MV-4-11 (cell line): Measurements from ENCODE around the gene GREB1.

Source experiments
- DNase-seq: peaks from one replicate; lab custom pipeline; 2025; lab: John Stamatoyannopoulos, UW

Gene GREB1

DNA sequence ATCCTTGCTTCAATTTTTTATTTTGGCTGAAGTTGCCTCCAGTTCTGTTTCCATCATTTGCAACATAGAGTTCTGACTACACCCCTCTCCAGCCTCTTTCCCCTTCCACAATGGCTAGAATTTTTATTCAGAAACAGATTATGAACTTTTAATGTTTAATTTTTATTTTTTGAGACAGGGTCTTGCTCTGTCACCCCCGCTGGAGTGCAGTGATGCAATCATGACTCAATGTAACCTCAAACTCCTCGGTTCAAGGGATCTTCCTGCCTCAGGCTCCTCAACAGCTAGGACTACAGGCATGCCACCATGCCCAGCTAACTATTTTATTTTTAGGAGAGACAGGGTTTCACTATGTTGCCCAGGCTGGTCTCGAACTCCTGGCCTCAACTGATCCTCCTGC, 133.3 kb downstream of the GREB1 start:
- DNase-seq: no peak

DNA sequence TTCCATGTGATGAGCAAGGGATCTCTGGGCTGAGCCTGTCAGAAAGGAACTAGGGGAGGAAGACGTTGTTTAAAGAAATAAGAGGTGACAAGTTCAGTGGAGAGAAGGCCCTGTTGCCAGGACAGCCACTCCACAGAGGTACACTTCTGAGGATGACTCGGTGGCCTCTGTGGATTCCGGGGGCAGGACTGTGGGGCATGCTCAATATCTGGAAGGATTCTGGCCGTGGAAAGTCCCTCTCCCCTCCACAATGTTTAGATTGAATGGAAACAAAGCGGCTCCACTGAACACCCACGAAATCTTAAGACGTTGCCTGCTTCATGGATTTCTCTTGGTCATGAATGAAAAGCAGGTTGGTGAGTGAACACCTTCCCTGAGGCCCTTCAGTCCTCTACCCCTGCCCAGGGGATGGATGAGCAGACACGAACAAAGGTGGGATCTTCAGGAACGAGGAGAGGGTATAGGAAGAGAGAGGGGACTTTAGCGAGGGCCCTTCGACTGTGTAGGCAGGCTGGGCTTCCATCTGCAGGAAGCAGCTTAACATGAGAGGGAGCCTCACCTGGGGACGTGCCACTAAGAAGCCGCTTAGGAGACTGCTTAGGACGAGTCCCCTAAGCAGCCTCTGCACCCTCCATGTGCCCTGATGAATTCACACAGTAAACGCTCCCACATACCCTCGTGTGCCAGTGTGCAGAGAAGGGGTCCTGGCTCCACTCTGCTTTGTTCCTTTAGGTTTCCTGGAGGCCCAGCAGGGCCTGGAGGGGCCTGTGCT, 134.2 kb downstream of the GREB1 start:
- DNase-seq: no peak

DNA sequence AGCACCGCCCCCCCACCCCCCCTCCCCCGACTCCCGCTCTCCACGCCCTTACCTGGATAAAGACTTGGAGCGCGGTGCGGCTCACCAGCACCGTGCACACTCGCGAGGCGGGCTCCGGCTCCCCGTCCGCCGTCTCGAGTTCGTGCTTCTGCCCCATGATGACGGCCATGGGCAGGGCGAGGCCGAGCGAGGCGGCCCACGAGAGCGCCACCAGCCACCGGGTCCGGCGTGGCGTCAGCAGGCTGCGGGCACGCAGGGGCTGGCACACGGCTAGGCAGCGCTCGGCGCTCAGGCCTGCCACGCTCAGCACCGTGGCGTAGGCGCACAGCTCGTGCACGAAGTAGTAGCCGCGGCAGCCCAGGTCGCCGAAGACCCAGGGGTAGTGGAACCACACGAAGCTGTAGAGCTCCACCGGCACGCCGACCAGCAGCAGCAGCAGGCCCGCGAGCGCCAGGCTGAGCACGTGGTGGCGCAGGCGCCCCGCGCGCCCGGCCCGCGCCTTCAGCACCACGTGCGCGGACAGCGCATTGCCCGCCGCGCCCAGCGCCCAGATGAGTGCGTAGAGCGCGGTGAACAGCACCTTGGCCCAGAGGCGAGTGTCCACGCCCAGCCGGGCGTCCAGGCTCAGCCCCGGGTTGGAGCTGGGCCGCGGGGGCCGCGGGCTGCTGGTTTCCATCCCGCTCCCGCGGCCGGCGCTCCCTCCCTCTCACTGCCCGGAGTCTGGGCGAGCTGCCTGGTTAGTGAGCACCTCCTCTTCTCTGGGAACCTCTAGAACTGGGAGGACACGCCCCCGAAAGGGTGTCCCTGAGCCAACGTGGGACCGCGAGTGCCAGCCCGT, 135.8 kb downstream of the GREB1 start, which contains the start of gene NTSR2:
NTSR2 (minus strand) TSS at position 742 of the 838 bp plus-strand sequence; CDS start at position 676, 66 bp downstream.
- DNase-seq: no peak

DNA sequence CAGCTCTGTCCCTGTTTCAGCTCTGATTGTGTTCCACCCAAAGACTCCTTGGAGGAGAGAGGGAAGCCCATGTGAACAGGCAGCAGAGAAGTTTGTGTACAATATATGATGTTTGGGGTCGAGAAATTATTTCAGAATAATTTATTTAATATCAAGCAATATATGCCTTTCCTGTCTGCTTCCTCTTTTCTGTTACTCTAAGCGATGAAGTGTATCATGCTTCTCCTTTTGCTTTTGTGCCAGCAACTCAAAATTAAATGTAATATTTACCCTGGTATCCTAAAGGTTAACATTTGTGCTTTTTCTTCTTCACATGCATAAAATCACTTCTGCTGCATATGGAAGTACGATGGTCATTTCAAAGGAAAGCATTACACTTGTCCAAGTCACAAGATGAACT, 138.6 kb downstream of the GREB1 start:
- no peak for DNase-seq

DNA sequence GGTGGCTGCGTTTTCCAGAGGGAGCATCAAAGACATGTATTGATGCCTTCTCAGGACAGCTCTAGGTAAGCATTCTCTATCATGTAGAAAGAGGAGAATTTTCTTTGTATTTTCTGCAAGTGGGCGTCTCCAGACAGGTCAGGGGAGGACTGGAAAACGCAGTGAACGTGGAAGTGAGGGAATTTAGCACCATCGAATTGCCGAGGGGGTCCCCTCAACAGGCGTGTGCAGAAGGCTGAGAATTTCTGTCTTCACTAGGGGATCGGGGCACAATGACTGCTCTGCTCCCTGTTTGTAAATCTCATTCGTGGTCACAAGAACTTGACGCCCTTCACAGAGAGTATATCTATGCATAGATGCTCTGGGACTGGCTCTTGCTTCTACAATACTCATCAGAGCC, 141.1 kb downstream of the GREB1 start:
- DNase-seq: no peak

DNA sequence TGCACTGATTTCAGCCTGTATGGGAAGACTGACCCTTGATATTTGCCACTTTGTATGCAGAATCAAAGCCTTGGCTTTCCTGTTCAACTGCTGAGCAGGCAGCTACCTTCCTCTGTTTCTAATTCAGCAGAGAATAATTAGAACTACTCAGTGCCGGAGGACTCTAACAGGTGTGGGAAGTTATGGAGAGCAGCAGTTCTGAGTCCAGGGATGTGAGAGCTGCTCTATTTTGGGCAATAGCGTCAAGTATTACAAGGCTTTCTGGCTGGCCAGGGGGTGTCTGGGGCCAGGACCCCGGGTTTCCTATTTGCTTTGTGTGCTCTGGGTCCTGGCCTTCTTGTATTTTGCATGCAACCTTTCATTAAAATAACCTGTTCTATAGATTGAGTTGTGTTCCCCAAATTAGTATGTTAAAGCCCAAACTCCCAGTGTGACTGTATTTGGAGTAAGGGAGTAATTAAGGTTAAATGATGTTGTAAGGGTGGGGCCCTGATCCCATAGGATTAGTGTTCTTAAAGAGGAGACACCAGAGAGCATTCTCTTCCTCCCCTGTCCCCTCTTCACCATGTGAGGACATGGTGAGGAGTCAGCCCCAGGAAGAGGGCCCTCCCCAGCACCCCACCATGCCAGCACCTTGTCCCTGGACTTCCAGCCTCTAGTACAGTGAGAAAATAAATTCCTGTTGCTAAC, 141.7 kb downstream of the GREB1 start:
- no peak for DNase-seq

DNA sequence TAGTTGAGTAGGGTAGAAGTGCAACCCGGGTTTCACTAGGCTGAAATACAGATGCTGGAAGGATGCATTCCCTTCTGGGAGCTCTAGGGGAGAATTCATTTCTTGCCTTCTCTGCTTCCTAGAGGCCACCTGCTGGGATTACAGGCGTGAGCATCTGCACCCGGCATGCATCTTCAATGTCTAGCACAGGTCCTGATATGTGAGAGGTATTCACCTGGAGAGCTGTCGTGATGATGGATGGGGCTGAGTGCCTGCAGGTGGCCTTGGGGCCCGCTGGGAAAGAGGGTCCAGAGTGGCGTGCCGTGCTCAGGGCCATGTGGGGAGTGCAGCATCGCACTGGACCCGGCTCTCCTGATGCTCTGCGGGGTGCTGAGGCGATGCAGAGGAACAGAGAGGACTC, 142.8 kb downstream of the GREB1 start:
- DNase-seq: no peak

DNA sequence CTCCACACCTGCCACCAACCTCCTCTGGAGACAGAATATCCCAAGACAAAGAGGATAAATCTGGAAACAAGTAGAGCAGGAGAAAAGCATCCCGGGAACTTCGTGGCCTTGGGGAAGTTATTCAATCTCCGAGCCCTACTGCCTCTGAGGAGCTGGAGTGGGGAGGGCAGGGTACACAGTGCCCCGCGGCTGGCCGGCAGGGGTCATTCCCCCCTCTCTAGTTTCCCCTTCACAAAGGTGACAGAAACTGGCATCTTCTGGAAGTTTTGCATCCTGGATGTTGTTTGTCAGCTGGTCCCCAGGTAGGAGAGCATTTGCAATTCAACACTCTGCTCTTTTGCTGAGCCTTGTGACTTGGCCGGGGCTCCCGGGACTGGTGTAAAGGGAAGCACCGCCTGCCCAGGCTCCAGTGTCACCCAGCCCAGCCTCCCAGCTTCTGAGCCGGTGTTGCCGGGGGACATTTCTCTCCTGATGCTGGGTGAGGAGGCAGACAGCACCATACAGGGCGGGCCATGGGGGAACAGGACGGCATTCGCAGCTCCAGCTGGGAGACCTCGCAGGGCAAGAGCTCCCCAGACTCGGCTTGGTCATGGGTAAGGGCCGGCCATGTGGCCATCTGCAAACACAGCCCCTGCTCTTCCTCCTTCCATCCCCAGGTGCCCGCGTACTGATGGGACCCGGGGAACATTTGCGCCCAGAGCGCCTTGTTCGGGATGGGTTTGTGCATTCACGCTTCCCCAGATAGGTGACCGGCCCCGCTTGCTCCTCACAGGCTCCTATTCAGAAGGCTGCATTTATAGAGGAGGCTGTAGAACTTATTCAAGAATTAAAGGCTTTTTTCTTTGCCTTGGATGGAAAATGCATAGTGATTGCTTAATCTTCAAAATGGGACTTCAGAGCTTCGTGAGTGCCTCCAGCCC, 143.6 kb downstream of the GREB1 start:
- no peak for DNase-seq

DNA sequence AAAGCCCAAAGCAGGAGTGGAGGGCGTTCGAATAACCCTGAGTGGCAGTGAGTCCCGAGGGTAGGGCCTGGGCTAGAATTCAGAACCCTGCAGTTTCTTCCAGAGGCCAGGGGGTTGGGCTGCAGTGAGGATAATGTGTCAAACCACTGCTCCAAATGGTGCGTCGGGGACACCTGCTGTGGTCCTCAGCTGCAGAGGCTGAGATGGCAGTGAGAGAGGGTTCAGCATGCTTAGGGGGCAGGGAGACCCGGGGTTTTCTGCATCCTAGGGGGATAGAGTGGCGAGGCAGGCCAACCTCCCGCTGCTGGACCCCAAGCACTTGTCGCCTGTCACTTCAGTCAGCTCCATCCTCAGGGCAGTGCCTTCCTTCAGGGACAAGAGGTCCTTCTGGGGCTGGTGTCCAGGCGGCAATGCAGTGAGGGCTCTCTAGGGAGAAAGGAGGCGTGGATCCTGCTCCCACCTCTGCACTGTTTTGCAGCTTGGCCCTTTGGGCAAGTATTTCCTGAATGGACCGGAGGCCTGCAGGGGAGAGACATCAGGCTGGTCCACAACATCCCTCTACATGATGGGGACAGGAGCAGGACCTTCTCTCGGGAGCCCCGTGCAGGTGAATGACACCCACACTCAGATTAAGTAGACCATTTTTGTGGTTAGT, 144.6 kb downstream of the GREB1 start:
- DNase-seq: no peak

DNA sequence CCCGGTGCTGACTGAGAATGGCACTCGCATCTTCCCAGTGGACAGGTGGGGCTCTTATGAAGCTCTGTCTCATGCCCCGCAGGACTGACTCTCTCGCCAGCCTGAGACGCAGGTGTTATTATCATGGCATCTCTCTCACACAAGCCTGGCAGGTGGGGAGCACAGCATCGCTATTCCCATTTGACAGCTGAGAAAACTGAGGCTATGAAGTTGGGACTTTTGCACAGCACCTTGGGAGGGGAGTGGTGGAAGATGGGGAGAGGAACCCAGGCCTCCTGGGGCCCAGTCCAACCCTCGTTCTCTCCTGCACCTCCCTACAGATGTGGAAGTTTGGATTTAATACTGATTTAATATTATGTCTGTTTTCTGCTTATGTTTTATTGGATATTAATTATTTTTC, 145.2 kb downstream of the GREB1 start:
- DNase-seq: no peak

DNA sequence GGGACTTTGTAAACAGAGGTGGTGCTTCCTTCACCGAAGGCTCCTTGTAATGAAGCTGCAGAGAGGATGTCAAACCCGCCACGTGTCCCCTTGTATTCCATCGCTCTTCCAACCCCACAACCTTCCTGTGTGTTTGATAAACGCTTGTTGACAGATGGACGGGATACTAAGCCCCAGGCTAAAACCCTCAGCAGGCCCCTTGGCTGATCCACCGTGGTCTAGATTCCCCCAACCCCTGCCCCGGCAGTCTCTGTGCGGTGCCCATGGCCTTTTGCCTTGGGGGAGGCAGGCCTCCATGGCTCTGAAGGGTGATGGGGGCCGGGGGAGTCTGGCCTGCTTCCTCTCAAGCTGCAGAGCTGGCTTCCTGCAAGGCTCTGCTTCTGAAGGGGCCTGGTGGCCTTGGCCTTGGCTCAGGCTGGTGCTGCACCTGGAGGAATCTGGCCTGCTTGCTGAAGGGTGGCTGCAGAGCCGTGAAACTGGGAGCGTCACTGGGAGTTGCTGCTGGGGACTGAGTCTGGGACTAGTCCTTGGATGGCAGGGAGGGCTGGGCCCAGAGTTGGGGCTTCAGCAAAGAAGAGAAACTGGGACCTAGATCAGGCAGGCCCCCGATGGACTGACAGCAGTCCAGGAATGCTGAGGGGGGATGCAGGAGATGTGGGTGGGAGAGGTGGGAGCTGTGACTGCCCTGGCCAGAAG, 145.8 kb downstream of the GREB1 start:
- DNase-seq: no peak

DNA sequence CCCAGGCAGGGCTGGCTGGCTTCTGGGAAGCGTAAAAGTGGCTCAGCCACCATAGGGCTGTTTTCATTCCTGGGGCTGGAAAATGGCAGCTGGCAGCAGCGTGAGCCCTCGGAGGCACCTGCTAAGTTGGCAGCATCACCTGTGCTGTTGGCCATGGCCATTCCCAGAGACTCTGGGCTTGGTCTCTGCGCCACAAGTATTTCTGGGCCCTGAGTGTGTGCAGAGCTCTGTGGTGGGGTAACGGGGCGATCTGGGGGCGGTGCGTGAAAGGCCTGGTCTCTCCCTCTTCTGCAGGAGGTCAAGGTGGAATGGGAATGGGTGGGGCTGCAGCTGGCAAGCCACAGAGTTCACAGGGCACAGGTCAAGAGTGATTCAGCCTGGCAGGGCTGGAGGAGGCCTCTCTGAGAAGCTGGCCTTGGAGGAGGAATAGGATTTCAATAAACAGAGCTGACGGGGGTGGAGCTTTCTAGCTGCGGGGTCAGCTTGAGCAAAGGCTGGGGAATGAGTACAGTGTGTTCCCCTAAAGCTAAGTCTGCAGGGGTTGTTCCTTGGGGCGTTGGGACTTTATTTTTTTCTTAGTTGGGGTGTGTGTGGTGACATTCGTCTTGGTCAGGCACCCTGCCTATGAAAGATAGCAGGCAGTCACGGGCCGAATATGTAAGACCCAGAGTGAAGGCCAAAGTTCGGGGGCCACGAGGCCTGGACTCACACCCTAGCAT, 146.5 kb downstream of the GREB1 start:
- no peak for DNase-seq

DNA sequence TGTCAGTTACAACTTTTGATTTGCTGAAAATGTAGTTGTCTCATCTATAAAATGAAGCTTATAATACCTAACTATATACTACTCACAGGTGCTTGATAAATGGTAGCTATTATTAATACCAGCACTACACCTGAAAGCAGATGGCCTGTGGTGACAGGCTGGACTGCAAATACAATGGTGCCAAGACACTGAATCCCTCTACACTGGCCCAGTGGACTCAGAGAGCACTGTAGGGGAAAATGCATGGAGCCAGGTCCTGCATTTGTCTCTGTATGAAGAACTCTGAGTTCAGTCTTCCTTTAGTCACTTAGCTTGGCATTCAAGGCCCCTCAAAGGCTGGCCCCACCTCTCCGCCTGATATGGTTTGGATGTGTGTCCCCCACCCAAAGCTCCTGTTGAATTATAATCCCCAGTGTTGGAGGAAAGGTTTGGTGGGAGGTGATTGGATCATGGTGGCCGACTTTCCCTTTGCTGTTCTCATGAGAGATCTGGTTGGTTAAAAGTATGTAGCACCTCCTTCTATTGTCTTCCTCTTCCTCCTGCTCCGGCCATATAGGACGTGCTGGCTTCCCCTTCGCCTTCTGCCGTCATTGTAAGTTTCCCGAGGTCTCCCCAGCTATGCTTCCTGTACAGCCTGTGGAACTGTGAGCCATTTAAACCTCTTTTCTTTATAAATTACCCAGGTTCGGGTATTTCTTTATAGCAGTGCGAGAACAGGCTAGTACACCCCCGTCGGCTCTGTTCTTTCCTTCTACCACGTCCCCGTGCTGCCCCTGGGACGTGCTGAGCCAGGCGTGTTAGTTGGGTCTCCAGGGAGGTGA, 147.3 kb downstream of the GREB1 start:
- no peak for DNase-seq

DNA sequence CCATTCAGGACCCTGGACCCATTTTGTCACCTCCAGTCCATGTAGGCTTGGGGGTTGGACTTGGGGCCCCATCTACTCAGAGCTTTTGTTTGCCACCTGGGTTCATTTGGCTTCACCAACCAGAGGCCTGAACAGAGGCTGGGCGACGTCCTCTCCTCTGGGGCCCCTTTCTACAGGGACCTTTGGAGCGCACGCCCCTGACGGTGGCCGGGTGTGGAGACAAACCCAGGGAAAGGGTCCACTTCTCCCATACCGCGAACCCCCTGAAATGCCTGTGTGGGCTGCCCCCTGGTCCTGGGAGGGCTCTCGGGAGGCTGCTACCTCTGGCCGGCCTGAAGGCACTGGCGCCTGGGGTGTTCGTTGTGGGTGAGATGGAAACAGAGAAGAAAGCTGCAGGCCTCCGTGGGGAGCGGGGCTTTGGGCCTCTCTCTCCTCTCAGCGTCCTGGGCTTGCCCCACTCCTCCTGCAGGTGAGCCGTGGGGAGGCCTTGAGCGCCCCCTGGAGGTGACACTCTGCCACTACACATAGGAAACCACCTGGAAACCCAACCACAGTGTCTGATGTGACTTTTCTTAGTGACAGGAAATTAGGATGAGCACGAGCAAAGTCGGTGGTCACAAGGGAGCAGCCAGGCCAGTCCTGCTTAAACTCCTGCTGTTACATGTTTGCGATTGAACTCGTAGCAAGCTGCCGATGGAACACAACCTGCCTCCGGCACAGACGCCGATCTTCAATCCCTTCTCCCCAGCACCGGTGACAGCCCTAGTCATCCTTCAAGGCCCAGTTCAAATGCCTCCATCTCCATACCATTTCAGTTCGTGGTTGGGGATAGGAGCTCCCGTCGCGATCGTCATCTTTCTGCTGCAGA, 148.1 kb downstream of the GREB1 start:
- peak; percentile 5 for DNase-seq

DNA sequence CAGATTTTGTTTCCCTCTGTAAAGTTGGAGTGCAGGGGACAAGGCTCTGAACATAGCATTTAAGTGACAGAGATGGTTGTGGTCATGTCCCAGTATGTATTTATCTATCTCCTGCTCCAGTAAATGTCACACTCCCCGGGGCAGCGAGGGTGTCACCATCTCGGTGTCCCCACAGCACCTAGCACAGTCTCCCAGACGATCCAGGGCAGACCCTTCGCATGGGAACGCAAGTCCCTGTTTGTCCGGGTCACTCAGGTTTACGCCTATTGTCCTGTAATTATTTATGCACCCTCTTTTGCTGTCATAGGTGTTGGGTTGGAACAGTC, 148.7 kb downstream of the GREB1 start:
- no peak for DNase-seq

DNA sequence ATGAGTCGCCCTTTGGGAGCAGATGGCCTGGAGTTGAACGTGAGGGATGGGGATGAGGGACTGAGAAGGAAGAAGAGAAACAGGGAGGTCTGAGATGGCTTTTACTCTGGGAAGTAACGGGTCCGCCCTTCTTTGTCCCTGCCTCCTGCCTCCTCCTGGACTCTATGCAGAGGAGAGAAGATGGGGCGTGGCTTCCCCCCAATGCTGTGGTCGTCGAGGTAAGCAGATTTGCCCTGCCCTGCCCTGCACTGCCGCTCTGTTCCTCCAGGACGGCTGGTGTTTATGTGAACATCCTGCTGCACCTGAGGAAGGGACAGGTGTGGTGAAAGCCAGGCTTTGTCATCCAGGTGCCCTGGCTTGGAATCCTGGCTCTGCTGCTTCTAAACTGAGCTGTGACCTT, 149.6 kb downstream of the GREB1 start:
- no peak for DNase-seq

DNA sequence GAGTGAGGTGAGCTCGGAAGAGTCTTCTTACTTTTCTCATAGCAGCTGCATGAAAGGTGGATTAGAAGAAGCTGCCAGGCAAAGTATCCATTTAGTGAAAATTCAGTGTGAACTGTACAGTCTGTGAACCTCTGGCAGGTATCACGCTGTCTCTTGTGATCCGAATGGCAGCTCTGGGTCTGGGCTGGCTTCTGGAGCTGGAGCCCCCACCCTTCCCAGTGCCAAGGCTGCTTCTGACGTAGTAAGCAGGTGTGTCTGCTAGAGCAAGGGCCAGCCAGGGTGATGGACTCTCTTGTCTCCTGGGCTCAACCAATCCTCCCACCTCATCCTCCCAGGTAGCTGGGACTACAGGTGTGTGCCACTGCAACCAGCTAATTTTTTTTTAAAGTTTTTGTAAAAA, 150.1 kb downstream of the GREB1 start:
- DNase-seq: no peak

DNA sequence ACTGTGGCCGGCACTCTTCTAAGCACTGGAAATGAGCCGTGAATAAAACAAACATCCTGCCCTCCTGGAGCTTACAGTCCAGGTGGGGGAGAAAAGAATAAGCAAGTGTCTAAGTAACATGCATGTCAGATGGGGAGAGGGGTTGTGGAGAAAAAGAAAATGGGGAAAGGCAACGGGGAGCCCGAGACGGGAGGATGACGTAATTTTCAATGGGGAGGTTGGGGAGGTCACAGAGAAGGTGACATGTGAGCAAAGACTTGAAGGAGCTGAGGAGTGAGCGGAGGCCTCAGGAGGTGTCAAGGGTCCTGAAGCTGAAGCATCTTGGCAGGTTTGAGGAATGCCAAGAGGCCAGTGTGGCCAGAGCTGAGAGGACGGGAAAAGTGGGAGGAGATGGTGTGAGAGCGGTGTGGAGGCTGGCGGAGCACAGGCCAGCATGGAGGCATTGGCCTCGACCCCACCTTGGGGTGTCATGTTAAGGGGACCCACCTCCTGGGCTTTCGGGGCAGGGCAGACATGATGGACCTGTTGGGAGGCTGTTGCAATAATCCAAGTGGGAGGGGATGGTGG, 151.1 kb downstream of the GREB1 start:
- DNase-seq: no peak
